Common myeloid progenitor, CD34-positive (primary cell): Measurements from ENCODE around the gene ORM1.

Experiments used
- CTCF ChIA-PET: fragments of 350-600 bp; sonication (Branson Sonifier 250); formaldehyde crosslinking; loops from one replicate; lab custom pipeline; 2021; ENCODE audit warnings: antibody characterized with exemption; lab: Charles Lee
- POLR2A ChIA-PET: fragments of 350-600 bp; sonication (Branson Sonifier 250); formaldehyde crosslinking; loops from one replicate; lab custom pipeline; 2021; ENCODE audit warnings: antibody characterized with exemption; lab: Charles Lee
- DNase-seq, 3 donors: peaks; one replicate each; pipeline versions ENCODE4 v3.0.0 to v3.0.0-alpha.2; 2013
- H3K27ac ChIP-seq, 2 experiments: 1 replicate in 1 of 2; 2 replicates in 1 of 2; pipeline ENCODE4 v1.7.0; 2013; ENCODE audit warnings: inconsistent platforms in 2 of 2, low read length in 2 of 2, mild to moderate bottlenecking in 2 of 2, low read depth in 1 of 2, moderate library complexity in 1 of 2; ENCODE audit not compliant: severe bottlenecking in 2 of 2, insufficient read depth in 1 of 2, poor library complexity in 1 of 2
- H3K27me3 ChIP-seq, 5 experiments: replicated peaks in 2 of 5; 1 replicate in 3 of 5; 2 replicates in 2 of 5; pipeline versions ENCODE4 v1.6.1 to v1.7.0; 2013; ENCODE audit warnings: low read length in 4 of 5, mild to moderate bottlenecking in 2 of 5, moderate library complexity in 2 of 5, inconsistent platforms in 1 of 5; ENCODE audit not compliant: insufficient read depth in 5 of 5, control insufficient read depth in 4 of 5
- H3K36me3 ChIP-seq, 4 experiments: 1 replicate in 2 of 4; 2 replicates in 2 of 4; pipeline versions ENCODE4 v1.6.1 to v1.7.0; 2013; ENCODE audit warnings: low read length in 3 of 4, control low read depth in 1 of 4, mild to moderate bottlenecking in 1 of 4; ENCODE audit not compliant: control insufficient read depth in 4 of 4, insufficient read depth in 4 of 4
- H3K4me1 ChIP-seq, 4 experiments: 1 replicate in 3 of 4; 2 replicates in 1 of 4; pipeline versions ENCODE4 v1.6.1 to v1.7.1; 2013; ENCODE audit warnings: low read length in 3 of 4, mild to moderate bottlenecking in 3 of 4, control low read depth in 1 of 4, inconsistent platforms in 1 of 4, moderate library complexity in 1 of 4; ENCODE audit not compliant: control insufficient read depth in 4 of 4, insufficient read depth in 4 of 4; ENCODE audit errors: control extremely low read depth in 1 of 4
- H3K4me3 ChIP-seq, 7 experiments: 1 replicate in 4 of 7; 2 replicates in 3 of 7; pipeline versions ENCODE4 v1.5.1 to v1.7.0; 2013; ENCODE audit warnings: mild to moderate bottlenecking in 7 of 7, low read length in 6 of 7, moderate library complexity in 6 of 7, inconsistent platforms in 2 of 7, low read depth in 2 of 7, control low read depth in 1 of 7; ENCODE audit not compliant: insufficient read depth in 4 of 7, control insufficient read depth in 1 of 7; ENCODE audit errors: extremely low read depth in 1 of 7
- H3K9me3 ChIP-seq, 5 experiments: 1 replicate in 4 of 5; 2 replicates in 1 of 5; pipeline versions ENCODE4 v1.6.1 to v1.7.1; 2013; ENCODE audit warnings: low read length in 4 of 5, mild to moderate bottlenecking in 2 of 5, inconsistent platforms in 1 of 5, low read depth in 1 of 5, moderate library complexity in 1 of 5; ENCODE audit not compliant: control insufficient read depth in 4 of 5, insufficient read depth in 2 of 5; ENCODE audit errors: control extremely low read depth in 1 of 5
- WGBS: methylation state at CpG from one replicate; pipeline ENCODE4 v1.1.5; 2013; ENCODE audit not compliant: insufficient coverage; 5-methylcytosine and 5-hydroxymethylcytosine counted together

The ORM1 gene

GRCh38 chr9:114291886-114292590 is 30.9 kb upstream of the ORM1 start:
- CTCF ChIA-PET, result interaction anchor here (0.7 to 9.3 kb wide), 14 partner anchors 11 to 214 kb away, joined by 3 to 90 read pairs (median 4); partner anchors contain the start of genes AMBP and COL27A1
- Histone ChIP-seq H3K4me3 (no peak overlapping the region), H3K36me3 (no peaks in the 10 kb centered on the region), H3K9me3 (peaks cover 0 to 20% (median 0%) of the 10 kb centered on the region in 5 experiments), H3K27ac (no peak overlapping the region), H3K27me3 (no peaks in the 10 kb centered on the region), H3K4me1 (no peaks in the 10 kb centered on the region)
- POLR2A ChIA-PET, result no interaction called here
- 90% methylated on average over 3 of the region's 11 CpGs for WGBS
- no peak for DNase-seq

GRCh38 chr9:114294664-114295063 is 28.2 kb upstream of the ORM1 start:
- Histone ChIP-seq H3K27ac (no peak overlapping the region), H3K36me3 (no peaks in the 10 kb centered on the region), H3K9me3 (peaks cover 0 to 21% (median 0%) of the 10 kb centered on the region in 5 experiments), H3K27me3 (no peaks in the 10 kb centered on the region), H3K4me1 (no peaks in the 10 kb centered on the region), H3K4me3 (no peak overlapping the region)
- DNase-seq, result no peak
- ChIA-PET POLR2A (no interaction called here), CTCF (interaction anchor here (1.0 to 9.3 kb wide), 2 partner anchors 186 to 212 kb away, joined by 3 to 90 read pairs; no protein-coding TSS in a partner anchor)

- no peak for DNase-seq
- no peak overlapping the region for H3K27ac ChIP-seq
- H3K36me3 ChIP-seq, result no peaks in the 10 kb centered on the region
- no peaks in the 10 kb centered on the region for H3K4me1 ChIP-seq
- H3K4me3 ChIP-seq, result no peak overlapping the region
- POLR2A ChIA-PET, result no interaction called here
- no peaks in the 10 kb centered on the region for H3K27me3 ChIP-seq
- no CpG with 5 or more reads among the region's 1 CpG for WGBS
- CTCF ChIA-PET, result interaction anchor here (9.3 kb wide), 1 partner anchor 188 kb away, joined by 90 read pairs; no protein-coding TSS in a partner anchor
- H3K9me3 ChIP-seq, result peaks cover 0 to 21% (median 0%) of the 10 kb centered on the region in 5 experiments
These were observed 26.6 kb upstream of the ORM1 start for GRCh38 chr9:114296338-114296737.

- ChIA-PET POLR2A (interaction anchor here (0.8 kb wide), 1 partner anchor 236 kb away, joined by 4 read pairs; no protein-coding TSS in a partner anchor), CTCF (interaction anchor here (0.8 to 1.7 kb wide), 5 partner anchors 8 to 624 kb away, joined by 3 to 7 read pairs (median 4); no protein-coding TSS in a partner anchor)
- Histone ChIP-seq H3K4me3 (no peak overlapping the region), H3K4me1 (no peaks in the 10 kb centered on the region), H3K9me3 (peaks cover 0 to 20% (median 0%) of the 10 kb centered on the region in 5 experiments), H3K27me3 (peaks cover 0 to 2% (median 0%) of the 10 kb centered on the region in 5 experiments), H3K36me3 (no peaks in the 10 kb centered on the region), H3K27ac (no peak overlapping the region)
- 97% methylated on average over 13 of the region's 15 CpGs for WGBS
- no peak for DNase-seq
These were observed 23.4 kb upstream of the ORM1 start for GRCh38 chr9:114299286-114300152.

GRCh38 chr9:114300153-114300845 is 22.6 kb upstream of the ORM1 start:
- Histone ChIP-seq H3K4me3 (no peak overlapping the region), H3K9me3 (peaks cover 0 to 12% (median 0%) of the 10 kb centered on the region in 5 experiments), H3K36me3 (no peaks in the 10 kb centered on the region), H3K27ac (no peak overlapping the region), H3K27me3 (peaks cover 0 to 4% (median 0%) of the 10 kb centered on the region in 5 experiments), H3K4me1 (no peaks in the 10 kb centered on the region)
- CTCF ChIA-PET, result interaction anchor here (0.9 to 1.7 kb wide), 4 partner anchors 9 to 217 kb away, joined by 3 to 7 read pairs (median 6); no protein-coding TSS in a partner anchor
- no peak for DNase-seq
- POLR2A ChIA-PET, result no interaction called here
- 100% methylated on average over 4 of the region's 4 CpGs for WGBS

GRCh38 chr9:114300846-114301797 is 21.8 kb upstream of the ORM1 start:
- Histone ChIP-seq H3K27me3 (peaks cover 0 to 4% (median 0%) of the 10 kb centered on the region in 5 experiments), H3K36me3 (no peaks in the 10 kb centered on the region), H3K27ac (no peak overlapping the region), H3K9me3 (peaks cover 0 to 5% (median 0%) of the 10 kb centered on the region in 5 experiments), H3K4me3 (no peak overlapping the region), H3K4me1 (no peaks in the 10 kb centered on the region)
- POLR2A ChIA-PET, result no interaction called here
- no peak for DNase-seq
- 98% methylated on average over 20 of the region's 31 CpGs for WGBS
- CTCF ChIA-PET, result interaction anchor here (1.4 kb wide), 1 partner anchor 218 kb away, joined by 7 read pairs; no protein-coding TSS in a partner anchor
